Vagina (tissue), 2 donors: ENCODE measurements around the gene THOC7. TPM values are rescaled to one million over a fixed set of nuclear protein-coding genes. Genes with fewer than 3 reads are reported as not detected.

Experiments used
- DNase-seq, 2 donors: peaks; one replicate each; pipeline ENCODE4 v3.0.0-alpha.2; 2017; ENCODE audit errors: extremely low spot score in 2 of 2
- H3K27ac ChIP-seq: fragments of 200-600 bp; sonication (generic); one replicate; pipeline ENCODE4 v1.5.1; 2019
- H3K27me3 ChIP-seq: fragments of 200-600 bp; sonication (generic); one replicate; pipeline ENCODE4 v1.5.1; 2019
- H3K36me3 ChIP-seq, 2 donors: fragments of 200-600 bp; sonication (generic); one replicate each; pipeline ENCODE4 v1.5.1; 2017 to 2019
- H3K4me1 ChIP-seq: fragments of 200-600 bp; sonication (generic); one replicate; pipeline ENCODE4 v1.5.1; 2019
- H3K4me3 ChIP-seq, 2 donors: fragments of 200-600 bp; sonication (generic); 1 replicate in 1 of 2; 2 replicates in 1 of 2; pipeline ENCODE4 v1.5.1; 2016 to 2019
- H3K9me3 ChIP-seq: fragments of 200-600 bp; sonication (generic); one replicate; pipeline ENCODE4 v1.5.1; 2019
- POLR2A ChIP-seq, 2 donors: fragments of 450-650 bp; IDR thresholded peaks; one replicate each; pipeline ENCODE4 v1.6.1; 2017; ENCODE audit warnings: antibody characterized with exemption in 2 of 2, mild to moderate bottlenecking in 2 of 2, moderate library complexity in 2 of 2
- POLR2AphosphoS5 ChIP-seq, 2 donors: sonication (generic); formaldehyde crosslinking; IDR thresholded peaks; one replicate each; pipeline ENCODE4 v1.9.0; 2017; ENCODE audit warnings: antibody characterized with exemption in 2 of 2, mild to moderate bottlenecking in 2 of 2, low read depth in 1 of 2; ENCODE audit not compliant: insufficient read depth in 1 of 2
- intact Hi-C: fragments of 100-400 bp; cut with DNase I; formaldehyde crosslinking; loops from one replicate; pipeline ENCODE4 v1.15.1; 2023
- total RNA-seq: library from RNA; depleted of rRNA; stranded (reverse); fragments of >200 nt; gene quantifications from one replicate; pipeline ENCODE4 v1.2.3, GENCODE V29; 2016
- TF ChIP-seq, protein P1 (sequence below), 3 experiments: fragments of 450-650 bp in 2 of 3; fragments of 200-600 bp in 1 of 3; sonication (generic) in 1 of 3; IDR thresholded peaks; one replicate each; pipeline ENCODE4 v1.5.1; 2017 to 2019; ENCODE audit warnings: antibody characterized with exemption in 3 of 3, mild to moderate bottlenecking in 2 of 3, moderate library complexity in 2 of 3

The THOC7 gene
- total RNA-seq, 1 donor from 2014 or later = 54.8 TPM

DNA sequence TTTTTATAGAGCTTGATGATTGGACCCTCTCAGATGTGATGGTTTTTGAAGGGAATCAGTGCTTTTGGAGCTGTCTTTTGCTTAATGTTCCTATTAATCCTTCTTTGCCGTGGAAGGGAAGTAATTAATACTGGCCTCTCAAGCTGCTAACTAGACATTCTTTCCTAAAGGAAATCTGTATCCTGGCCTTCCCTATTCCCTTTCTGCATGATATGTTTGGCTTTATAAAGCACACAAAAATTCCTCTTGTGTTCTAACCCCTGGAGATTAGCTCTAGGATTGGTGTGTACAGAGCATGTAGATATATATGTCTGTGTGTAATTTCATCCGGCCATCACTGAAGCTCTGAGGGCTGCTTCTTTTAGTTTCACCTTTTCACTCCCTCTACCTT, 7.0 kb upstream of the THOC7 start:
- no peak overlapping the region for H3K27ac ChIP-seq
- no peak for TF ChIP-seq POLR2A (IDR thresholded peaks at IDR 0.05)
- TF ChIP-seq, protein P1, sequence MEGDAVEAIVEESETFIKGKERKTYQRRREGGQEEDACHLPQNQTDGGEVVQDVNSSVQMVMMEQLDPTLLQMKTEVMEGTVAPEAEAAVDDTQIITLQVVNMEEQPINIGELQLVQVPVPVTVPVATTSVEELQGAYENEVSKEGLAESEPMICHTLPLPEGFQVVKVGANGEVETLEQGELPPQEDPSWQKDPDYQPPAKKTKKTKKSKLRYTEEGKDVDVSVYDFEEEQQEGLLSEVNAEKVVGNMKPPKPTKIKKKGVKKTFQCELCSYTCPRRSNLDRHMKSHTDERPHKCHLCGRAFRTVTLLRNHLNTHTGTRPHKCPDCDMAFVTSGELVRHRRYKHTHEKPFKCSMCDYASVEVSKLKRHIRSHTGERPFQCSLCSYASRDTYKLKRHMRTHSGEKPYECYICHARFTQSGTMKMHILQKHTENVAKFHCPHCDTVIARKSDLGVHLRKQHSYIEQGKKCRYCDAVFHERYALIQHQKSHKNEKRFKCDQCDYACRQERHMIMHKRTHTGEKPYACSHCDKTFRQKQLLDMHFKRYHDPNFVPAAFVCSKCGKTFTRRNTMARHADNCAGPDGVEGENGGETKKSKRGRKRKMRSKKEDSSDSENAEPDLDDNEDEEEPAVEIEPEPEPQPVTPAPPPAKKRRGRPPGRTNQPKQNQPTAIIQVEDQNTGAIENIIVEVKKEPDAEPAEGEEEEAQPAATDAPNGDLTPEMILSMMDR (IDR thresholded peaks at IDR 0.05) = no peak
- TF ChIP-seq POLR2AphosphoS5 (IDR thresholded peaks at IDR 0.05; ENCODE audit: insufficient read depth in 1 of 2, low read depth in 1 of 2) = no peak
- H3K36me3 ChIP-seq = no peaks in the 10 kb centered on the region
- no peaks in the 10 kb centered on the region for H3K9me3 ChIP-seq
- H3K27me3 ChIP-seq = no peaks in the 10 kb centered on the region
- no peak overlapping the region for H3K4me3 ChIP-seq
- peaks cover 25% of the 10 kb centered on the region for H3K4me1 ChIP-seq
- no peak for DNase-seq
- intact Hi-C loops = no loop called here

DNA sequence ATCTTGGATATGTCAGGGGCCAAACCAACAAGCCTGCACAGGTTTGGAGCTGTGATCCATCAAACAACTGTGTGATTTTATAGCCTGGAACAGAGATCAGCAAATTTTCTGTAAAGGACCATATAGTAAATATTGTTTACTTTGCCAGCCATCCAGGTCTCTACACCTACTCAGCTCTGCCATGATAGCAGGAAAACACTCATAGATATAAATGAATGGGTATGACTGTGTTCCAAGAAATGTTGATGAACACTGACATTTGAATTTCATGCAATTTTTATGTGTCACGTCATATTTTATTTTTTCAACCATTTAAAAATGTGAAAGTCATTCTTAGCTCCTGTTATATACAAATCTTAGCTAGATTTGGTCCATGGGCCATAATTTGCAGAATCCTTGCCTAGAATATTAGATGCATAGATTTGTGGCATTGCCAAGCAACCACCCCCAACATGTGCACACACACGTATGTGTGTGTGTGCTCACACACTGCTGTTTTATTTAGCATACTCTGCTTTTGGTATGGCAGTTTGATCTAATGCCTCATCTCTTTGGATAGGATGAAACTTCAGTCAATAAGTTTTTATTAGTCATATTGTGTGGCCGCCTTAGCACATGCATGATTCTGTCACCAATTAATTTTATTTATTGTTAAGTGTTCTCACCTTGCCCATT, 6.5 kb upstream of the THOC7 start:
- DNase-seq = no peak

DNA sequence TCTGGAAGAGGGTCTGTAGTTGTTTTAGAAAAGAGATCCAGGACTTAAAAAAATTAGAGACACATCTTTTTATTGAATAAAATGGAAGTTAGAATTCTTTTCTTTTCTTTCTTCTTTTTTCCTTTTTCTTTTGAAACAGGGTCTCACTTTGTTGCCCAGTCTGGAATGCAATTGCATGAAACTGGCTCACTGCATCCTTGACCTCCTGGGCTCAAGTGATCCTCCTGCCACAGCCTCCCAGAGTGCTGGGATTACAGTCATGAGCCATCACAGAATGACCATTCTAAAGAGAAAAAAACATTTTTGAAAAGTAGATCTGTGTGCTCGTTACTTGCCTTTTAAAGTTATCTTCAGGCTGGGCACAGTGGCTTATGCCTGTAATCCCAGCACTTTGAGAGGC, 3.6 kb upstream of the THOC7 start:
- TF ChIP-seq POLR2AphosphoS5 (IDR thresholded peaks at IDR 0.05; ENCODE audit: insufficient read depth in 1 of 2, low read depth in 1 of 2) (no peak), POLR2A (IDR thresholded peaks at IDR 0.05) (no peak)
- TF ChIP-seq, protein P1 (IDR thresholded peaks at IDR 0.05) = no peak
- Histone ChIP-seq H3K9me3 (no peaks in the 10 kb centered on the region), H3K27ac (no peak overlapping the region), H3K4me1 (peaks cover 24% of the 10 kb centered on the region), H3K4me3 (no peak overlapping the region), H3K27me3 (no peaks in the 10 kb centered on the region), H3K36me3 (no peaks in the 10 kb centered on the region)
- no peak for DNase-seq
- intact Hi-C loops = no loop called here

More for the DNA sequence above, 6.5 kb upstream of the THOC7 start:
- no peak overlapping the region for H3K27ac ChIP-seq
- peaks cover 19% of the 10 kb centered on the region for H3K4me1 ChIP-seq
- H3K9me3 ChIP-seq = no peaks in the 10 kb centered on the region
- intact Hi-C loops = no loop called here
- H3K4me3 ChIP-seq = no peak overlapping the region
- no peaks in the 10 kb centered on the region for H3K36me3 ChIP-seq
- no peak for TF ChIP-seq POLR2AphosphoS5 (IDR thresholded peaks at IDR 0.05; ENCODE audit: insufficient read depth in 1 of 2, low read depth in 1 of 2)
- H3K27me3 ChIP-seq = no peaks in the 10 kb centered on the region

DNA sequence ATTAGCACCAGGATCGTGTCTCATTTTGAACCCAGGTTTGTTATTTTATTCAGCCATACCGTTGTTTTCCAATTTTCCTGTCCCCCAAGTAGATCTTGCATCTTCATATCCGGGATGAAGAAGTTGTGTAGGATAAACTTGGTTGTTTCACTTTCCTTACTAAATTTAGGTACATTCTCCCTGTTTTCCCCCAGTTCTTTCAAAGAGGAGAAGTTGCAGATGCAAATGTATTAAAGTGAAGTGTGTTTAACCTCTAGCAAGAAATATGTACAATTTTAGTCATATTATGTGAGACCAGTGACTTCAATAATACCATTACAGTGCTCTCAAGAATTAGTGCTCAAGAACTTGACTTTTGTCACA, 1.3 kb upstream of the THOC7 start:
- H3K9me3 ChIP-seq = no peaks in the 10 kb centered on the region
- peaks cover 29% of the 10 kb centered on the region for H3K4me1 ChIP-seq
- DNase-seq = no peak
- intact Hi-C loops = no loop called here
- no peaks in the 10 kb centered on the region for H3K27me3 ChIP-seq
- peak overlapping the region; percentile 87 for H3K27ac ChIP-seq
- TF ChIP-seq, protein P1 (IDR thresholded peaks at IDR 0.05) = no peak
- no peak for TF ChIP-seq POLR2AphosphoS5 (IDR thresholded peaks at IDR 0.05; ENCODE audit: insufficient read depth in 1 of 2, low read depth in 1 of 2)
- TF ChIP-seq POLR2A (IDR thresholded peaks at IDR 0.05) = no peak
- H3K36me3 ChIP-seq = no peaks in the 10 kb centered on the region
- H3K4me3 ChIP-seq = peak overlapping the region; percentile 85 to 95

DNA sequence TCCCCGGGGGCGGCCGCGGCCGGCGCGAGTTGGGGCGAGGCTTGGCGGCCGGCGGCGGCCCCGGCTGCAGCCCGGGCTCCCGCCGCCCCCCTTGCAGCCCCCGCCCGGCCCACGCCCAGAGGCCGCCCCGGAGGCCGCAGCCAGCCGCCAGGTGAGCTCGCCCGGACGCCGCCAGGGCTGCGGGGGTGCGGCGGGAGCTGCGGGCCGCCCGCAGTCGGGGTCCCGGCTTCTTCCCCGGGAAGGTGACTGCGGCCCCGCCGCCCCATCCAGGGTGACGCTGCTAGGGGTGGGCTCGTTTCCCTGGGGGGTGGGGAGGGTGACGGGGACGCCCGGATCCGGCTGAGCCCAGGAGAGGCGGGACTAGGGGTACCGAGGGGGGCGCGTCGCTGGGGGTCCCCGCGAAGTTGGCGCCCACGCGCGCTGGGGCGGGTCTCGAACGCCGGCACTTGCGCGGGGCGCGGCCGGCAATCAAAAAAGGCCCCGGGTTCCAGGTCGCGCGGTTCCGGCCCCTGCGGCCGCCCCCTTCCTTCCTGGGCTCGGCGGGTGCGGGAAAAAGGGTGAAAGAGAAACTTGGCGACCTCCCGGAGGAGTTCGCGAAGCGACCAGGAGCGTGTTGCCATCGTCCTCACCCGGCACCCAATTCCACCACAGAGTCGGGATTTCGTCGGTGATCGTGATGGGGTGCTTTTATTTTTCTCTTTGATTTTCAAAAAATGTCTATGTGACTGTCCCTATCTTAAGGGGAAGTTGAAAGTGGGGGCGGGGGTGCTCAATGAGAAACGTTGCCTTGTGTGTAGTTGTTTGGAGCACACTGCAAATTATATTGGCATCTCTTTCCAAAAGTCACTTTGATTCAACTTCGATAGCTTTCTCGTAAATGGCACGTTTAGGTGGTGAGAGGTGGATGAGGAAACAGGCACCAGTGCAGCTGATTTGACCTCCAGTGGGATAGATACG, 681 bp upstream of the THOC7 start:
- peaks cover 32% of the 10 kb centered on the region for H3K4me1 ChIP-seq
- H3K4me3 ChIP-seq = peak overlapping the region; percentile 85 to 95
- H3K36me3 ChIP-seq = no peaks in the 10 kb centered on the region
- TF ChIP-seq POLR2AphosphoS5 (IDR thresholded peaks at IDR 0.05; ENCODE audit: insufficient read depth in 1 of 2, low read depth in 1 of 2) (peak in 1 of 2 donors; percentile 30), POLR2A (IDR thresholded peaks at IDR 0.05) (no peak)
- TF ChIP-seq, protein P1 (IDR thresholded peaks at IDR 0.05) = no peak
- H3K27me3 ChIP-seq = no peaks in the 10 kb centered on the region
- no peak for DNase-seq
- peak overlapping the region; percentile 87 for H3K27ac ChIP-seq
- no peaks in the 10 kb centered on the region for H3K9me3 ChIP-seq
- intact Hi-C loops = no loop called here
